Measurements from ENCODE around the gene RTN4R. TPM values are rescaled to one million over a fixed set of nuclear protein-coding genes. Genes with fewer than 3 reads are reported as not detected.

Gene RTN4R
- total and polyA plus RNA-seq, 9 of the 15 experiments (the other 6 are each of a cell fraction or from before 2014, with no cell fraction given) = 0.04 to 2.8 (median 1.4) TPM; not detected in 3

DNA sequence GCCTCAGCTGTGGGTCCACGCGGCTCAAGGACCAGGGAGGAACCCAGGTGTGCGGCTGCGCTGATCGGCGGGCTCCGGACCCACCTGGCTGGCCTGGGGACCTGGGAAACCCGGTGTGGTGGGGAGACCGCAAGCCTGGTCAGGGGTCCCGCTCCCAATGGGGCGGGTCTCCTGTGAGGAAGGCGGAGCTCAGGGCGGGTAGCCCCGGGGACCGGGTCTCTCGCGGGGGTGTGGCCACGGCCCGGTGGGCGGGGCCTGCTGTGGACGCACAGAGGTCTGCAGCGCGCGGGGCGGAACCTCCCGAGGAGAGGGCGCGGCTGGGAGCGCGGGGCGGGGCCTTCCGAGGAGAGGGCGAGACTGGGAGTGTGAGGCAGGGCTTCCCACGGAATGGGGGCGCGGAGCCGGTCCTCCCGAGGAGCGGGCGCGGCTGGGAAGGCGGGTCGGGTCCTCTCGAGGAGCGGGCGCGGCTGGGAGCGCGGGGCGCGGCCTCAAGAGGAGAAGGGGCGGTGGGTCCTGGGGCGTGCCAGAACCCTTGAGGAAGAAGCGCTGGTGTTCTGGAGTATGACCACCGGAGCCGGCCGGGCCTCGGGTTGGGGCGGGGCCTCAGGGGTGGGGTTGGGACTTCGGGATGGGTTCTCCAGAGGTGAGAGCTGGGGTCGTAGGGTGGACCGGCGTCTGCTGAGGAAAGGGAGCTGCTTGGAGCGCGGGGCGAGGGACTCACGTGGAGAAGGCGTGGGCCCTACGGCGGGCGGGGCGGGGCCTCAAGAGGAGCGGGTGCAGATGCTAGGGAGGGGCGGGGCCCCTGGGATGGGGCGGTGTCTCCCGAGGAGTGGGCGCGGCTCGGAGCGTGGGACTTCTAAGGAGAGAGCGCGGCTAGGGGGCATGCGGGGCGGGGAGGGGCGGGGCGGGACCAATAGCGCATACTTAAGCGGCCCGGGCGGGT is 31.0 kb upstream of the RTN4R start (continued):
- TF ChIP-seq, protein P1, sequence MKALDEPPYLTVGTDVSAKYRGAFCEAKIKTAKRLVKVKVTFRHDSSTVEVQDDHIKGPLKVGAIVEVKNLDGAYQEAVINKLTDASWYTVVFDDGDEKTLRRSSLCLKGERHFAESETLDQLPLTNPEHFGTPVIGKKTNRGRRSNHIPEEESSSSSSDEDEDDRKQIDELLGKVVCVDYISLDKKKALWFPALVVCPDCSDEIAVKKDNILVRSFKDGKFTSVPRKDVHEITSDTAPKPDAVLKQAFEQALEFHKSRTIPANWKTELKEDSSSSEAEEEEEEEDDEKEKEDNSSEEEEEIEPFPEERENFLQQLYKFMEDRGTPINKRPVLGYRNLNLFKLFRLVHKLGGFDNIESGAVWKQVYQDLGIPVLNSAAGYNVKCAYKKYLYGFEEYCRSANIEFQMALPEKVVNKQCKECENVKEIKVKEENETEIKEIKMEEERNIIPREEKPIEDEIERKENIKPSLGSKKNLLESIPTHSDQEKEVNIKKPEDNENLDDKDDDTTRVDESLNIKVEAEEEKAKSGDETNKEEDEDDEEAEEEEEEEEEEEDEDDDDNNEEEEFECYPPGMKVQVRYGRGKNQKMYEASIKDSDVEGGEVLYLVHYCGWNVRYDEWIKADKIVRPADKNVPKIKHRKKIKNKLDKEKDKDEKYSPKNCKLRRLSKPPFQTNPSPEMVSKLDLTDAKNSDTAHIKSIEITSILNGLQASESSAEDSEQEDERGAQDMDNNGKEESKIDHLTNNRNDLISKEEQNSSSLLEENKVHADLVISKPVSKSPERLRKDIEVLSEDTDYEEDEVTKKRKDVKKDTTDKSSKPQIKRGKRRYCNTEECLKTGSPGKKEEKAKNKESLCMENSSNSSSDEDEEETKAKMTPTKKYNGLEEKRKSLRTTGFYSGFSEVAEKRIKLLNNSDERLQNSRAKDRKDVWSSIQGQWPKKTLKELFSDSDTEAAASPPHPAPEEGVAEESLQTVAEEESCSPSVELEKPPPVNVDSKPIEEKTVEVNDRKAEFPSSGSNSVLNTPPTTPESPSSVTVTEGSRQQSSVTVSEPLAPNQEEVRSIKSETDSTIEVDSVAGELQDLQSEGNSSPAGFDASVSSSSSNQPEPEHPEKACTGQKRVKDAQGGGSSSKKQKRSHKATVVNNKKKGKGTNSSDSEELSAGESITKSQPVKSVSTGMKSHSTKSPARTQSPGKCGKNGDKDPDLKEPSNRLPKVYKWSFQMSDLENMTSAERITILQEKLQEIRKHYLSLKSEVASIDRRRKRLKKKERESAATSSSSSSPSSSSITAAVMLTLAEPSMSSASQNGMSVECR (CRISPR knock-in tag; IDR thresholded peaks at IDR 0.05) = no peak; the same call in 1 of the 2 replicates
- TF ChIP-seq ZNF263 (CRISPR knock-in tag; IDR thresholded peaks at IDR 0.05; ENCODE audit: borderline replicate concordance) (peak; percentile 24), SNIP1 (IDR thresholded peaks at IDR 0.05; ENCODE audit: low read depth) (no peak), ETV6 (IDR thresholded peaks at IDR 0.05; ENCODE audit: borderline replicate concordance in 1 of 2, low read depth in 2 of 2, low read length in 1 of 2) (no peak), ETV6 (CRISPR knock-in tag; IDR thresholded peaks at IDR 0.05; ENCODE audit: borderline replicate concordance) (no peak), ASH1L (IDR thresholded peaks at IDR 0.05; ENCODE audit: borderline replicate concordance, low read depth, partially characterized antibody) (no peak), ZFP36 (IDR thresholded peaks at IDR 0.05; ENCODE audit: low read depth, low read length, partially characterized antibody) (peak; percentile 48), MYNN (IDR thresholded peaks at IDR 0.05) (no peak; the same call in 1 of the 2 replicates), MYNN (CRISPR knock-in tag; IDR thresholded peaks at IDR 0.05) (no peak), FOXJ2 (tag; IDR thresholded peaks at IDR 0.05) (no peak), PHF20 (IDR thresholded peaks at IDR 0.05; ENCODE audit: partially characterized antibody) (no peak), SP1 (CRISPR knock-in tag; IDR thresholded peaks at IDR 0.05) (peak; percentile 98), MBD2 (IDR thresholded peaks at IDR 0.05; ENCODE audit: borderline replicate concordance, low read depth) (peak; percentile 15; the same call in 1 of the 2 replicates), SREBF2 (CRISPR knock-in tag; IDR thresholded peaks at IDR 0.05) (no peak), ZKSCAN1 (IDR thresholded peaks at IDR 0.05; ENCODE audit: low read depth, low read length) (0 out of 2 replicates have a peak, but pooled peaks have one; percentile 31), NFIX (CRISPR knock-in tag; IDR thresholded peaks at IDR 0.05; ENCODE audit: low read depth) (no peak), HDAC8 (tag; IDR thresholded peaks at IDR 0.05) (no peak), ZNF57 (CRISPR knock-in tag; IDR thresholded peaks at IDR 0.05) (0 out of 2 replicates have a peak, but pooled peaks have one; percentile 4), SMC3 (conservative IDR thresholded peaks at IDR 0.05; ENCODE audit: insufficient read depth, low read depth, low read length) (peak; percentile 21; the same call in 1 of the 2 replicates)
- TF ChIP-seq, protein P2, sequence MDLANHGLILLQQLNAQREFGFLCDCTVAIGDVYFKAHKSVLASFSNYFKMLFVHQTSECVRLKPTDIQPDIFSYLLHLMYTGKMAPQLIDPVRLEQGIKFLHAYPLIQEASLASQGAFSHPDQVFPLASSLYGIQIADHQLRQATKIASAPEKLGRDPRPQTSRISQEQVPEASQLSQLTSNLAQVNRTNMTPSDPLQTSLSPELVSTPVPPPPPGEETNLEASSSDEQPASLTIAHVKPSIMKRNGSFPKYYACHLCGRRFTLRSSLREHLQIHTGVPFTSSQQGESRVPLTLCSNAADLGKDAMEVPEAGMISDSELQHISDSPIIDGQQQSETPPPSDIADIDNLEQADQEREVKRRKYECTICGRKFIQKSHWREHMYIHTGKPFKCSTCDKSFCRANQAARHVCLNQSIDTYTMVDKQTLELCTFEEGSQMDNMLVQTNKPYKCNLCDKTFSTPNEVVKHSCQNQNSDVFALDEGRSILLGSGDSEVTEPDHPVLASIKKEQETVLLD (IDR thresholded peaks at IDR 0.05) = no peak
- TF ChIP-seq, protein P3, sequence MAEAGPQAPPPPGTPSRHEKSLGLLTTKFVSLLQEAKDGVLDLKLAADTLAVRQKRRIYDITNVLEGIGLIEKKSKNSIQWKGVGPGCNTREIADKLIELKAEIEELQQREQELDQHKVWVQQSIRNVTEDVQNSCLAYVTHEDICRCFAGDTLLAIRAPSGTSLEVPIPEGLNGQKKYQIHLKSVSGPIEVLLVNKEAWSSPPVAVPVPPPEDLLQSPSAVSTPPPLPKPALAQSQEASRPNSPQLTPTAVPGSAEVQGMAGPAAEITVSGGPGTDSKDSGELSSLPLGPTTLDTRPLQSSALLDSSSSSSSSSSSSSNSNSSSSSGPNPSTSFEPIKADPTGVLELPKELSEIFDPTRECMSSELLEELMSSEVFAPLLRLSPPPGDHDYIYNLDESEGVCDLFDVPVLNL (CRISPR knock-in tag; IDR thresholded peaks at IDR 0.05; ENCODE audit: low read depth) = peak; percentile 59; the same call in 1 of the 2 replicates

Measured in K562 (cell line).